Measurements from ENCODE around the gene STARD6. TPM values are rescaled to one million over a fixed set of nuclear protein-coding genes. Genes with fewer than 3 reads are reported as not detected.

Gene STARD6
- total RNA-seq, 1 donor from 2014 or later, result 0.54 TPM

DNA sequence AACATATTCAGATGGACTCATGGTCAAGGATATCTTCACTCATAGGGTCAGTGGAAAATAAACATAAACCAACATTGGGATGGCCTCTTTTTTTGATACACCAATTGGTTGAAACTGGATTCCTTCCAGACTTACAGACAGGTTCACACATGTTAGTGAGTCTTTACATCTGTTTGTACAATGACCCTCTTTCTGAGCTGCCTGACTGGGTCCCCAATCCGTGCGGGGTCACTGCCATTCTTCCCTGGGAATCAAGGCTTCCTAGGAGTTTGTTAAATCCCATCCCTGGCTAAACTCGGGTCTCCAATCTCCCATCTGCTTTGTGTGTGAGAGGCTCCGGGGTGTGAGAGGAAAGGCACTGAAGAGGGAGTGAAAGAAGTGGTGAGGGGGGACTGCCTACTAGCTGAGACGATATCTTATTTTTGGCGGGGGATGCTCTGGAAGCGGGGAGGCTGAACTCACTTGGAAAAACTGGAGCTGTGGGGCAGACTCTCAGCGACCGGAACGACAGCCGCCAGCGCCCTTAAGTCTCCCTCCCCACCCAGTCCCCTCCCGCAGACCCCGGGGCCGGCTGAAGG is 487 bp downstream of the STARD6 start:
- TF ChIP-seq CTCF (IDR thresholded peaks at IDR 0.05; ENCODE audit: unreplicated experiment), result no peak
- no peaks in the 10 kb centered on the region for H3K9me3 Mint-ChIP-seq (ENCODE audit: unreplicated experiment)
- H3K27me3 Mint-ChIP-seq (ENCODE audit: unreplicated experiment), result peaks cover 6% of the 10 kb centered on the region
- H3K36me3 Mint-ChIP-seq (ENCODE audit: low read depth, unreplicated experiment), result peaks cover 12% of the 10 kb centered on the region
- peak overlapping the region; percentile 98 for H3K4me3 Mint-ChIP-seq (ENCODE audit: unreplicated experiment)
- H3K27ac Mint-ChIP-seq (ENCODE audit: unreplicated experiment), result peak overlapping the region; percentile 83
- H3K4me1 Mint-ChIP-seq (ENCODE audit: unreplicated experiment), result peaks cover 14% of the 10 kb centered on the region
- DNase-seq (ENCODE audit: low spot score), result no peak

DNA sequence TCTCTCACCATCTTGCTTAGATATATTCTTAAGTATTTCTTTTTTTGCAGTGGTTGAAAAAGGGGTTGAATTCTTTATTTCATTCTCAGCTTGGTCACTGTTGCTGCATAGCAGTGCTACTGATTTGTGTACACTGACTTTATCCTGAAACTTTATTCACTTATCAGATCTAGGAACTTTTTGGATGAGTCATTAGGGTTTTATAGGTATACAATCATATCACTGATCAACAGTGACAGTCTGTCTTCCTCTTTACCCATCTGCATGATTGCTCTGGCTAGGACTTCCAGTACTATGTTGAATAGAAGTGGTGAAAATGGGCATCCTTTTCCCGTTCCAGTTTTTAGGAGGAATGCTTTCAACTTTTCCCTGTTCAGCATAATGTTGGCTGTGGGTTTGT is 6.5 kb downstream of the STARD6 start:
- no peak for TF ChIP-seq CTCF (IDR thresholded peaks at IDR 0.05; ENCODE audit: unreplicated experiment)
- Mint-ChIP-seq H3K36me3 (ENCODE audit: low read depth, unreplicated experiment) (no peaks in the 10 kb centered on the region), H3K27ac (ENCODE audit: unreplicated experiment) (no peak overlapping the region), H3K4me3 (ENCODE audit: unreplicated experiment) (no peak overlapping the region), H3K27me3 (ENCODE audit: unreplicated experiment) (no peaks in the 10 kb centered on the region), H3K4me1 (ENCODE audit: unreplicated experiment) (no peaks in the 10 kb centered on the region), H3K9me3 (ENCODE audit: unreplicated experiment) (no peaks in the 10 kb centered on the region)
- DNase-seq (ENCODE audit: low spot score), result no peak

DNA sequence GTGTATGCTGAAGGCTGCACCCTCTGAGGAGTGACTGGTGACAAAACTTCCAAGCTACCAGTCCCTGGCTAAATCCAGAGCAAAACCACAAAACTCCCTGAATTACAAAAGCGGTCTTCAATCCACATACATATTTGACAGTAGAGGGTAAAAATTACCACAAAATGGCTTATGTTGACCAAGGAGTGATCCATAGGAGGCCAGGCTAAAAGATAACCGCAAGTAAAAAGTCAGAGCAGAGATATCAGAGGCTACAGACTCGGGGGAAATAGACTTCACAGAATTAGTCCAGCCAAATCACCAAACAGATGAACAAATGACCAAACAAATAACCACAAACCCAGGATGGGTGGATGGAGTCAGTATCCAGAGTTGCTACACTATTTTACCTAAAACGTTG is 19.4 kb downstream of the STARD6 start:
- Mint-ChIP-seq H3K27me3 (ENCODE audit: unreplicated experiment) (no peaks in the 10 kb centered on the region), H3K9me3 (ENCODE audit: unreplicated experiment) (peaks cover 4% of the 10 kb centered on the region), H3K4me3 (ENCODE audit: unreplicated experiment) (no peak overlapping the region), H3K36me3 (ENCODE audit: low read depth, unreplicated experiment) (no peaks in the 10 kb centered on the region), H3K4me1 (ENCODE audit: unreplicated experiment) (no peaks in the 10 kb centered on the region), H3K27ac (ENCODE audit: unreplicated experiment) (no peak overlapping the region)
- DNase-seq (ENCODE audit: low spot score), result no peak
- TF ChIP-seq CTCF (IDR thresholded peaks at IDR 0.05; ENCODE audit: unreplicated experiment), result no peak

DNA sequence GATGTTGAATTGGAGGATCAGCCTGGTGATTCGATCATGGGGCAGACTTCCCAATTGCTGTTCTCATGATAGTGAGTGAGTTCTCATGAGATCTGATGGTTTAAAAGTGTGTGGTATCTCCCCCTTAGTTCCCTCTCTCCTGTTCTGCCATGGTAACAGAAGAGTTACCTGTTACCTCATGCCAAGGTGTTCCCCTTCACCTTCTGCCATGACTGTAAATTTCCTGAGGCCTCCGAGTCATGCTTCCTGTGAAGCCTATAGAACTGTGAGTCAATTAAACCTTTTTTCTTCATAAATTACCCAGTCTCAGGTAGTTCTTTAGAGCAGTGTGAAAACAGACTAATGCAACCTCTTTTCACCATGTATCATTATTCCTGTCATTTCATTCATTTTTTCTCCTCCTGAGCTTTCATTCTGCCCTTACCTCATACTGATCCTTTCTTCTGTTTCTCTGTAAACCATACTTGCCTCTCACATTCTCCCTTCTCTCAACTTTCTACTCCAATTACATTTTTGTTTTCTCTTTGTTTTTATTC is 22.0 kb downstream of the STARD6 start:
- no peaks in the 10 kb centered on the region for H3K36me3 Mint-ChIP-seq (ENCODE audit: low read depth, unreplicated experiment)
- no peak overlapping the region for H3K27ac Mint-ChIP-seq (ENCODE audit: unreplicated experiment)
- no peaks in the 10 kb centered on the region for H3K9me3 Mint-ChIP-seq (ENCODE audit: unreplicated experiment)
- TF ChIP-seq CTCF (IDR thresholded peaks at IDR 0.05; ENCODE audit: unreplicated experiment), result no peak
- no peaks in the 10 kb centered on the region for H3K4me1 Mint-ChIP-seq (ENCODE audit: unreplicated experiment)
- no peaks in the 10 kb centered on the region for H3K27me3 Mint-ChIP-seq (ENCODE audit: unreplicated experiment)
- no peak for DNase-seq (ENCODE audit: low spot score)
- no peak overlapping the region for H3K4me3 Mint-ChIP-seq (ENCODE audit: unreplicated experiment)

GRCh38 chr18:54330768-54331548 is 26.7 kb downstream of the STARD6 start:
- H3K9me3 Mint-ChIP-seq (ENCODE audit: unreplicated experiment), result no peaks in the 10 kb centered on the region

More at GRCh38 chr18:54330768-54331548, 26.7 kb downstream of the STARD6 start:
- Mint-ChIP-seq H3K4me1 (ENCODE audit: unreplicated experiment) (no peaks in the 10 kb centered on the region), H3K27ac (ENCODE audit: unreplicated experiment) (no peak overlapping the region), H3K27me3 (ENCODE audit: unreplicated experiment) (no peaks in the 10 kb centered on the region), H3K4me3 (ENCODE audit: unreplicated experiment) (no peak overlapping the region), H3K36me3 (ENCODE audit: low read depth, unreplicated experiment) (no peaks in the 10 kb centered on the region)
- no peak for DNase-seq (ENCODE audit: low spot score)
- TF ChIP-seq CTCF (IDR thresholded peaks at IDR 0.05; ENCODE audit: unreplicated experiment), result no peak

All from endothelial cell (in vitro differentiated cells).